Gastrocnemius medialis (tissue), 4 donors: ENCODE measurements around the gene ITPR2. TPM values are rescaled to one million over a fixed set of nuclear protein-coding genes. Genes with fewer than 3 reads are reported as not detected.

Source experiments
- ATAC-seq, 2 donors: fragments of 150-250 bp; one replicate each; pipeline ENCODE4 v1.9.1; 2016
- DNase-seq, 2 donors: peaks; one replicate each; pipeline ENCODE4 v3.0.0-alpha.2; 2019
- H3K27ac ChIP-seq, 4 donors: fragments of 200-600 bp; sonication (generic); 1 replicate in 1 of 4; 2 replicates in 3 of 4; pipeline ENCODE4 v1.5.1; 2016 to 2018; ENCODE audit warnings: mild to moderate bottlenecking in 2 of 4, moderate library complexity in 1 of 4
- H3K27me3 ChIP-seq, 3 donors: fragments of 200-600 bp; sonication (generic) in 2 of 3; 1 replicate in 1 of 3; 2 replicates in 2 of 3; pipeline versions ENCODE4 v1.5.1 to v1.6.0; 2016 to 2019; ENCODE audit warnings: mild to moderate bottlenecking in 1 of 3, moderate library complexity in 1 of 3
- H3K36me3 ChIP-seq, 2 donors: fragments of 200-600 bp; sonication (generic) in 1 of 2; one replicate each; pipeline ENCODE4 v1.5.1; 2017 to 2018
- H3K4me1 ChIP-seq, 2 donors: fragments of 200-600 bp; sonication (generic) in 1 of 2; one replicate each; pipeline ENCODE4 v1.5.1; 2016 to 2017; ENCODE audit warnings: mild to moderate bottlenecking in 2 of 2
- H3K4me3 ChIP-seq, 4 donors: fragments of 200-600 bp; sonication (generic) in 3 of 4; 1 replicate in 1 of 4; 2 replicates in 3 of 4; pipeline ENCODE4 v1.5.1; 2016 to 2019; ENCODE audit warnings: mild to moderate bottlenecking in 2 of 4
- H3K9me3 ChIP-seq, 3 donors: fragments of 200-600 bp; sonication (generic) in 2 of 3; 1 replicate in 1 of 3; 2 replicates in 2 of 3; pipeline ENCODE4 v1.5.1; 2016 to 2019
- POLR2A ChIP-seq, 2 donors: fragments of 450-650 bp; IDR thresholded peaks; one replicate each; pipeline ENCODE4 v1.6.1; 2017; ENCODE audit warnings: antibody characterized with exemption in 2 of 2, mild to moderate bottlenecking in 2 of 2, moderate library complexity in 2 of 2
- in situ Hi-C, 4 donors: fragments of 200-750 bp; cut with MboI; loops; one replicate each; pipeline versions ENCODE4 v1.15.0 to v1.8.0; 2017; ENCODE audit warnings: low sequenced_read_pairs in 4 of 4
- intact Hi-C: fragments of 100-400 bp; cut with DNase I; formaldehyde crosslinking; loops from one replicate; pipeline ENCODE4 v1.15.1; 2023; ENCODE audit warnings: low total_unique reads
- total RNA-seq, 4 donors: library from RNA; depleted of rRNA; stranded (reverse); fragments of >200 nt; gene quantifications; one replicate each; pipeline versions ENCODE4 v1.1.0 to v1.2.3, GENCODE V29; 2016
- TF ChIP-seq, protein P1 (sequence below), 5 experiments: fragments of 450-650 bp in 3 of 5; fragments of 200-600 bp in 2 of 5; sonication (generic) in 2 of 5; IDR thresholded peaks in 4 of 5; conservative IDR thresholded peaks in 1 of 5; 1 replicate in 4 of 5; 2 replicates in 1 of 5; pipeline ENCODE4 v1.5.1; 2016 to 2019; ENCODE audit warnings: antibody characterized with exemption in 5 of 5, mild to moderate bottlenecking in 3 of 5, moderate library complexity in 3 of 5

ITPR2 gene
- total RNA-seq, 4 donors from 2014 or later, result 3.8 to 23.8 (median 4.1) TPM

DNA sequence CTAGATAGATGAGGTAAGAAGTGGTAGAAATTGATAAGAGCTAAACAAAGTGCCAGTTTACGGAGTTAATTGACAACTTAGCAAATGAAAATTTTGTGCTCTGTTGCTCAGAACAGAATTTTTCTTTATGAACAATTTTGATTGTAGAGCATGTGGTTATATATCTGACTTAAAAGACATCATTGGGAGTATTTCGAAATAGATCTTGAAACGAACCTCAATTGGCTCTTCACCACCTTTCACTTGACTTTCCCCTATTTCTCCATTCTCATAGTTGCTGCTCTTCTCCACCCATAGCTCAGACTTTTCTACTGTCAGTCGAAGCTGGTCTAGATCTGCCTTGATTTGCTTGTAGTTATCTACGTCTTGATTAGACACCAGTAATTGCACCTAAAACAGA lies 212.1 kb downstream of the ITPR2 start:
- peaks cover 0 to 7% of the 10 kb centered on the region in 2 donors for H3K4me1 ChIP-seq
- intact Hi-C loops, result no loop called here
- no peak for DNase-seq
- H3K27ac ChIP-seq, result no peak overlapping the region
- in situ Hi-C loops, result no loop called here
- no peak for ATAC-seq
- TF ChIP-seq, protein P1, sequence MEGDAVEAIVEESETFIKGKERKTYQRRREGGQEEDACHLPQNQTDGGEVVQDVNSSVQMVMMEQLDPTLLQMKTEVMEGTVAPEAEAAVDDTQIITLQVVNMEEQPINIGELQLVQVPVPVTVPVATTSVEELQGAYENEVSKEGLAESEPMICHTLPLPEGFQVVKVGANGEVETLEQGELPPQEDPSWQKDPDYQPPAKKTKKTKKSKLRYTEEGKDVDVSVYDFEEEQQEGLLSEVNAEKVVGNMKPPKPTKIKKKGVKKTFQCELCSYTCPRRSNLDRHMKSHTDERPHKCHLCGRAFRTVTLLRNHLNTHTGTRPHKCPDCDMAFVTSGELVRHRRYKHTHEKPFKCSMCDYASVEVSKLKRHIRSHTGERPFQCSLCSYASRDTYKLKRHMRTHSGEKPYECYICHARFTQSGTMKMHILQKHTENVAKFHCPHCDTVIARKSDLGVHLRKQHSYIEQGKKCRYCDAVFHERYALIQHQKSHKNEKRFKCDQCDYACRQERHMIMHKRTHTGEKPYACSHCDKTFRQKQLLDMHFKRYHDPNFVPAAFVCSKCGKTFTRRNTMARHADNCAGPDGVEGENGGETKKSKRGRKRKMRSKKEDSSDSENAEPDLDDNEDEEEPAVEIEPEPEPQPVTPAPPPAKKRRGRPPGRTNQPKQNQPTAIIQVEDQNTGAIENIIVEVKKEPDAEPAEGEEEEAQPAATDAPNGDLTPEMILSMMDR (IDR thresholded peaks at IDR 0.05 in 4 of 5, conservative IDR thresholded peaks at IDR 0.05 in 1 of 5), result no peak
- no peak for TF ChIP-seq POLR2A (IDR thresholded peaks at IDR 0.05)
- no peaks in the 10 kb centered on the region for H3K27me3 ChIP-seq
- peaks cover 0 to 24% of the 10 kb centered on the region in 2 donors for H3K36me3 ChIP-seq
- no peak overlapping the region for H3K4me3 ChIP-seq
- no peaks in the 10 kb centered on the region for H3K9me3 ChIP-seq

- no peak for DNase-seq
- in situ Hi-C loops, result no loop called here
- ATAC-seq, result no peak
- intact Hi-C loops, result no loop called here
- Histone ChIP-seq H3K9me3 (no peaks in the 10 kb centered on the region), H3K27ac (no peak overlapping the region), H3K4me3 (no peak overlapping the region), H3K36me3 (peaks cover 0 to 20% of the 10 kb centered on the region in 2 donors), H3K27me3 (no peaks in the 10 kb centered on the region), H3K4me1 (peaks cover 0 to 7% of the 10 kb centered on the region in 2 donors)
- no peak for TF ChIP-seq POLR2A (IDR thresholded peaks at IDR 0.05)
- TF ChIP-seq, protein P1 (IDR thresholded peaks at IDR 0.05 in 4 of 5, conservative IDR thresholded peaks at IDR 0.05 in 1 of 5), result no peak
Observed at GRCh38 chr12:26617513-26617912, 215.5 kb downstream of the ITPR2 start.

DNA sequence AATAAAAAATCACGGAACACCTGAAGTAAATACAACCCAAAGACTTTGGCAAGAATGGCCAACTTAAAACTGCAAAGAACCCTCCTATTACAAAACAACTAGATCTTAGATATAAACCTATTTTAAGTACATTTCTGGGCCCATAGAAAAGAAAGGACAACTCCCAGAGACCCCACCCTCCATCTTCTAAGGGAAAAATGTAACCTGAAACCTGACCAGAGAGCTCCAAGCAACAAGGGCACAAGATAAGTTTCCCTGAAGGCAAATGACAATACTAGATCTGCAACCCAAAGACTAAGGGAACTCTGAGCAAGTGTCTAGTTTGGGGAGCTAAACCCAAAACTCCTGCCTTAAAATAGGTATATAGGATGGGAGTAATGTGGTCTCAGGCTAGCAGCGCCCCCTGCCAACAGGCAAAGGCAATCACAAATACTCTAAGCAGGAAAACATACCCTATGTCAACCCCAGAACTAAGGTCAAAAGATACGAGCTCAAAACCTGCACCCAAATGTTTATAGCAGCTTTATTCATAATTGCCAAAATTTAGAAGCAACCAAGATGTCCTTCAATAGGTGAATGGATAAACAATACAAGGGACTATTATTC lies 218.9 kb downstream of the ITPR2 start:
- no peak for DNase-seq
- in situ Hi-C loops (no loop called here), intact Hi-C loops (no loop called here)
- no peak for TF ChIP-seq POLR2A (IDR thresholded peaks at IDR 0.05)
- TF ChIP-seq, protein P1 (IDR thresholded peaks at IDR 0.05 in 4 of 5, conservative IDR thresholded peaks at IDR 0.05 in 1 of 5), result peak in 2 of 5 experiments; percentile 19 to 37
- Histone ChIP-seq H3K4me1 (no peaks in the 10 kb centered on the region), H3K27me3 (no peaks in the 10 kb centered on the region), H3K4me3 (no peak overlapping the region), H3K9me3 (no peaks in the 10 kb centered on the region), H3K36me3 (peaks cover 0 to under 1% of the 10 kb centered on the region in 2 donors), H3K27ac (no peak overlapping the region)
- no peak for ATAC-seq

- in situ Hi-C loops, result no loop called here
- TF ChIP-seq, protein P1 (IDR thresholded peaks at IDR 0.05 in 4 of 5, conservative IDR thresholded peaks at IDR 0.05 in 1 of 5), result no peak
- TF ChIP-seq POLR2A (IDR thresholded peaks at IDR 0.05), result no peak
- no peak overlapping the region for H3K27ac ChIP-seq
- no peaks in the 10 kb centered on the region for H3K9me3 ChIP-seq
- no peaks in the 10 kb centered on the region for H3K36me3 ChIP-seq
- H3K4me1 ChIP-seq, result no peaks in the 10 kb centered on the region
- ATAC-seq (no peak), DNase-seq (no peak)
- intact Hi-C loops, result no loop called here
- H3K27me3 ChIP-seq, result no peaks in the 10 kb centered on the region
- no peak overlapping the region for H3K4me3 ChIP-seq
Observed at GRCh38 chr12:26612203-26612602, 220.8 kb downstream of the ITPR2 start.

- DNase-seq (no peak), ATAC-seq (no peak)
- H3K4me3 ChIP-seq, result no peak overlapping the region
- H3K9me3 ChIP-seq, result no peaks in the 10 kb centered on the region
- TF ChIP-seq POLR2A (IDR thresholded peaks at IDR 0.05), result no peak
- TF ChIP-seq, protein P1 (IDR thresholded peaks at IDR 0.05 in 4 of 5, conservative IDR thresholded peaks at IDR 0.05 in 1 of 5), result no peak
- no peak overlapping the region for H3K27ac ChIP-seq
- no peaks in the 10 kb centered on the region for H3K27me3 ChIP-seq
- no peaks in the 10 kb centered on the region for H3K4me1 ChIP-seq
- intact Hi-C loops (no loop called here), in situ Hi-C loops (no loop called here)
- no peaks in the 10 kb centered on the region for H3K36me3 ChIP-seq
Observed at GRCh38 chr12:26611598-26611997, 221.4 kb downstream of the ITPR2 start.
